Activated CD4-positive, alpha-beta T cell treated with anti-CD3 and anti-CD28 coated beads for 24 hours (primary cell): ENCODE results near the gene PPIL1.
A peak's percentile ranks its signal among the peaks of the same experiment; 100 is the strongest.

ENCODE experiments used
- DNase-seq, 2 donors: peaks; one replicate each; pipeline ENCODE4 v3.0.0-alpha.2; 2020; ENCODE audit warnings: low read depth in 2 of 2

PPIL1 gene

GRCh38 chr6:36888654-36889481, 14.3 kb upstream of the PPIL1 start:
- no peak for DNase-seq

DNA sequence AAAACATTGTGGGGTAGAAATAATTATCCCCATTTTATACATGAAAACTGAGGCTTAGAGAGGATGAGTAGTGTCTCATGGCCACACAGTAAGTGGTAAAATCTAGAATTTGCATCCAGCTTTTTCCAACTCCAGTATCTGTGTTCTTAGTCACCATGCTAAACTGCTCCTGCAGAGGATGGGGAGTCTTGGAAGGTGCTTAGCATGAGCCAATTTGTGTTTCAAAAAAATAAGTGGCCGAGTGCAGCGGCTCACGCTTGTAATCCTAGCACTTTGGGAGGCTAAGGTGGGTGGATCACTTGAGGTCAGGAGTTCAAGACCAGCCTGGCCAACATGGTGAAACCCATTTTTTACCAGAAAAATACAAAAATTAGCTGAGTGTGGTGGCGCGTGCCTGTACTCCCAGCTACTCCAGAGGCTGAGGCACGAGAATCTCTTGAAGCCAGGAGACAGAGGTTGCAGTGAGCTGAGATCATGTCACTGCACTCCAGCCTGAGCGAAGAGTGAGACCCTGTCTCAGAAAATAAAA, 13.6 kb upstream of the PPIL1 start:
- no peak for DNase-seq

DNA sequence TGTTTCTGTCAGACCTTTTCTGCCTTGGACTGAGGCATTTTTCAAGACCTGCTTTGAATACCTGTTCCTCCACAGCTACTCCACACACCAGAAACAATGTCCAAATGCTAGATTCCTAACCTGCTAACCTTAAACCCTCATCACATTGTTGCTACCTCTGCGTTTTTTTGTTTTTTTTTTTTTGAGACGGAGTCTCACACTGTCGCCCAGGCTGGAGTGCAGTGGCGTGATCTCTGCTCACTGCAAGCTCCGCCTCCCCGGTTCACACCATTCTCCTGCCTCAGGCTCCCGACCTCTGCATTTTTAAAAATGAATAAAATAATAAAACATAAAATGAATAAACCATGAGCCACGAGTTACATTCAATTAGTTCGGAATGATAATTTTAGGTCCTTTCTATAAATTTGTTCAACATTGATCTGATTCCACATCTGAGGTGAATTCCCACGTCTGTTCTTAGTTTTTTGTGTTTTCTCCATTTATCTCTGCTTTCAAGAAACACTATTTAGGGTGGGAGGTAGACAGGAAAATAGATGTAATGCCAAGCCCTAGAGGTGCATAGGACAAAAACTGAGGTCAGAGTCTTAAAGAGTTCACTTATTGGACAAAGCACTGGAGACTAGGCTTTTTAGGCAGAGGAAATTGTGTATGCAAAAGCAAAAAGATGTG, 12.5 kb upstream of the PPIL1 start:
- DNase-seq, result no peak

DNA sequence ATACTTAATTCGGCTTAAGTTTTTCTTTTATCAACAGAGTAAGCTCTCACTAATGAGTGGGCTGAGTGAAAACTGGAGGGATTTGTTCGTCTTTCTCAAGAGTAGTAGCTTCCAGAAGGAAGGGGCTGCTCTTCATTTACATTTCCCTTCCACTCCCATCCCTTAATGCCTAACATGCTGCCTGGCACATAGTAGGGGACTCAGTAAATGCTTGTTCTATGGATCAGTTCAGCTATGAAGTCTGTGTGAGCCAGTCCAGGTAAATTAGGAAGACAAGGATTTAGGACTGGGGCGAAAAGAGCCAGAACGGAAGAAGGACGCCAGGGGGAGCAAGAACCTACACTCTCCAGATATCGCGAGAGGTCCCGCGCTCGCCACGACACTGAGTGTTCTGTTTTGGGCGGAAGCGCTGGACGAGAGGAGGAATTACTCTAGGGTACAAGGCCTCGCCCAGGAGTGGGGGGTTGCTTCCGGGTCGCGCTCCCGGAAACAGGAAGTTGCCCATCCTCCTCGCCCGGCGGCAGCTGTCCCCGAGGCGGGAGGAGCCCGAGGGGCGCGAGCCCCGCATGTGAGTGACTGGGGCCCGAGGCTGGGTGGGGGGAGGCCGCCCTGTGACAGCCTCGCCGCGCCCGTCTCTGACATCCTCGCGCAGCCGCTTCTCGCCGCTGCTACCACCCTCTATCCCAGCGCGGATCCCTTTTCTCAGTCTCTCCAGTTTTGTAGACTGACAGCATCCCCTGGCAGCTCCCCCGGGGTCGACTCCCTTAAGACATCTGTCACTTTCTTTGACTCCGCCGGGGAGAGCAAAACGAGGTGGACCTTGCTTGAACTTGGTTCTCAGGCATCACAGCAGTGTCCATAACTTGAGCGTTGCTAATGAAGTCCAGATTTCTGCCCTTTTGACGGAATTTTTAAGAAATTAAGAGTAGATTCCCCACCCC, 11.1 kb upstream of the PPIL1 start, which contains the start of gene C6orf89:
C6orf89 (plus strand) TSS at position 492 of the 941 bp plus-strand sequence. CDS start 13,493 bp downstream, outside the sequence.
- peak; percentile 96 to 97 for DNase-seq

DNA sequence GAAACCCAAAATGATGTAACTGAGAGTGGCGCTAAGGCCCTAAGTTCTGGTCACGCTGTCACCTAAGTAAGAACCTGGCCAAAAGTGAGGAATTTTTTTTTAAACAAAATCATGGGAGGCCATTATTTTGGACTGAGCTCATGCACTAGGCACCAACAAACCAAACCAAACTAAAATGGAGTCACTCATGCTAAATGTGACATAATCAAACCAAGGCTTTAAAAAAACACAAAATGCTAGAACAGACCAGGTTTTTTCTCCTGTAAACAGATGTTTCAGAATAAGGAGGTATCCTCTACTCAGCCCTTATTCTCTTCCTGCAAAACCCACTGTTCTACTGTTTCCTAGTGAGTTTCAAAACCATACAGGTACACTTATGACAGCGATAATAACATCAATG, 10.0 kb upstream of the PPIL1 start:
- DNase-seq, result no peak

DNA sequence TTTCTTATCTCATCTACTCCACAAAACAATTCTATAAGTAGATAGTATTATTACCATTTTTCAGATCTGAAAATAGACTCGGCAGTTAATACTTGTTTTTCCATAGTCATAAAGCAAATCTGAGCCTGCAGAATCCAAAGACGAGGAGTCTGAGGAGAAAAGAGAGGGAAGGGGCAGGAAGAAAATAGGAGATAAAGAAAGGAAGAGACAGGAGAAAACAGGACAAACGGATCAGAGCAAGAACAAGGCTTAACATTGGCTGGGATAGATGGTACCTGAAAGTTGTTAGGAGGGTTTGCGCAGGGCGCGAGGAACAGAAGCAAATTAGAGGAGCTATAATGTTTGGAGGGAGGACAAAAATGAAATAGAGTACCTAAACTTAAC, 639 bp upstream of the PPIL1 start:
- no peak for DNase-seq

DNA sequence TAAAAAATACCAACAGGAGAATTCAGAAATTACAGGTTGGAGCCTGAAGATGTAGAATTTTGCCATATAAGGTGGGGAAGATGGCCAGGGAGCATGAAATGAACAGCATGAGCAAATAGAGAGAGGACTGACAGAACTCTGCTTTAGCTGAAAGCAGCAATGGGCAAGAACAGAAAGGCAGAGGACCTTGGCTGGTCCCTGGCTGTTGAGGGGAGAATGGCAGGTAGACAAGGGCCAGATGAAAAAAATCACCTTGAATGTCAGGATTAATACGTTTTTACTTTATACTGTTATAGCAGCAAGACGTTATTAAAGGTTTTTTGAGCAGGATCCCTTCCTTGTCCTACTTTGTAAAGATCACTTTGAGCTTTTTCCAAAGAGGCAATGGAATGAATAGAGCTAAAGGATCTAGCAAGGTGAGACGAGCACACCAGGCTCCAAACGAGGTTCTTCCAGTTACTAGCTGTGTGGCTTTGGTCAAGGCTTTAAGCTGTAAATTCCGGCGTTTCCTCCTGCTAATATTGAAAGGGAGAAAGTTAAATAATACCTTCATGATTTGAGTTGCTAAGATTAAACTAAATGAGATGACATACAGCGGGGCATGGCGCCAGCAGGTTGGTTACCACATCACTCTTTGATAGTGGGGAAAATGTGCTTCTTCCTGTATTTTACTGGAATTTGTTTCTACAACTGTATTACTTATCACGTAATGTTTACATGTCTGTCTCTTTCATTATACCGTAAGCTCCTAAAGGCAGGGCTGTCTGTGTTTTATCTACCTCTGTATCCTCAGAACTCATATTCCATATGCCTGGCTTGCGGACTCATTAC, 776 bp downstream of the PPIL1 start:
- DNase-seq, result no peak

DNA sequence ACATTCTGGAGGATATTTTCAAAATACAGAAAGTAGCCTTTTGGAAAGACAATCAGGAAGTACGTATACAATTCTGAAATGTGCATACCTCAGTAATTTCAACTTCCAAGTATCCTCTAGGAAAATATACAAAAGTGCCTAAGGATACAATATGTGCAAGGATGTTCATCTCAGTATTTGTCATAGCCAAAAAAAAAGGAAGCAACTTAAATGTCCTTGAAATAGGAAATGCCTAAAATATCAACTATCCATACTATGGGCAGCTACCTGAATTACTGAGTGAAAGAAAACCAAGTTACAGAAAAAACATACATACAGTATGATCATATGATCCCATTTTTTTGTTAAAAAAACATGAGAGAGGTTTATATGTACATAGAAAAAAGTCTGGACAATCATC, 1.5 kb downstream of the PPIL1 start:
- DNase-seq, result no peak

GRCh38 chr6:36871686-36872085, 2.9 kb downstream of the PPIL1 start:
- DNase-seq, result no peak

DNA sequence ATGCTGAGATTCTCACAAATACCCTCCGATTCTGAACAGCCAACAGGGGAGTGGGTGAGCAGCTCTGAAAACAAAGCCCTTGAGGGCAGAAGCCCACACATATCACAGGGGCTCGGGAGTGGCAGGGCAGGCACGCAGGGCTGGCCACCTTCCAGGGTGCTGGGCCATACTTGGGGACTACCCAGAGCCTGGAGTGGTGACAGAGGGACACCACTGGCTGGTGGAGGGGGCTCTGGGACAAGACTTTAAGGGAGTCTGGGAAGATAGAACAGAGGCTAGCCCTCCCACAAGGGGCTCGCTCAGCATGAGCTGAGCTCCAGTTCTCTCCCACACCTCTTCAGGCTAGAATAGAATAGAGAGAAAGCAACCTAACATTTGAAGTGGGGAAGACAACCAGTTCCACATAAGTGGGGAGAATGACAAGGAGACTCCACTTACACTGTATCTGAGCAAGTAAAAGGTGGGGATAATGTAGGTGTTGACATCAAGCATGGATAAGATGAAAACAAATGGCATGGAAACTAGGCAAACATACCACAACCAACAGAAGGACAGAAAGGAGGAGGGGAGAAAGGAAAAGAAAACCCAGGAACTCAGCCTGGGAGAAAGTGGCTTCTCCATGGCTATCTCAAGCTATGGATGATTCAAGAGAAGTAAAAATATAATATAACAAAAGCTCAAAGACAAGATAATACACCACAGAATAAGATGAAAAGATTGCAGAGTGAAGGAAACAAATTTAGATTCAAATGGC, 7.0 kb downstream of the PPIL1 start:
- no peak for DNase-seq

DNA sequence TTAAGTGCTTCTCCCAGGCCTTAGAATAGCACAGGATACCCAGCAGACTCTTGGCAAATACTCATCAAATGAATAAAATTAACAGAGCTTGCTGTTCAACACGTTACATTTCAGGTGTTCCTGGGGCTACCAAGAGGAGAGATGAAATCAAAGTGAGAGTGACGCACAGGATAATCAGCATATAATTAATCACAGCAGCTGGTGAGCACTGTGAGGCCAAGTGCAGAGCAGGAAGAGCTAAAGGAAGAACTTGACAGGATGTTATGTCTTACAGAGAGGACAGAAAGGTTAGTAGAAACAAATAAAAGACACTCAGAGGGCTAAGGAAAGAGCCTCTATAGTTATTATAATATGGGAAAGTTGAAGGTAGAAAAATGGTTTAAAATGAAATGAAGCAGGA, 8.8 kb downstream of the PPIL1 start:
- DNase-seq, result no peak

DNA sequence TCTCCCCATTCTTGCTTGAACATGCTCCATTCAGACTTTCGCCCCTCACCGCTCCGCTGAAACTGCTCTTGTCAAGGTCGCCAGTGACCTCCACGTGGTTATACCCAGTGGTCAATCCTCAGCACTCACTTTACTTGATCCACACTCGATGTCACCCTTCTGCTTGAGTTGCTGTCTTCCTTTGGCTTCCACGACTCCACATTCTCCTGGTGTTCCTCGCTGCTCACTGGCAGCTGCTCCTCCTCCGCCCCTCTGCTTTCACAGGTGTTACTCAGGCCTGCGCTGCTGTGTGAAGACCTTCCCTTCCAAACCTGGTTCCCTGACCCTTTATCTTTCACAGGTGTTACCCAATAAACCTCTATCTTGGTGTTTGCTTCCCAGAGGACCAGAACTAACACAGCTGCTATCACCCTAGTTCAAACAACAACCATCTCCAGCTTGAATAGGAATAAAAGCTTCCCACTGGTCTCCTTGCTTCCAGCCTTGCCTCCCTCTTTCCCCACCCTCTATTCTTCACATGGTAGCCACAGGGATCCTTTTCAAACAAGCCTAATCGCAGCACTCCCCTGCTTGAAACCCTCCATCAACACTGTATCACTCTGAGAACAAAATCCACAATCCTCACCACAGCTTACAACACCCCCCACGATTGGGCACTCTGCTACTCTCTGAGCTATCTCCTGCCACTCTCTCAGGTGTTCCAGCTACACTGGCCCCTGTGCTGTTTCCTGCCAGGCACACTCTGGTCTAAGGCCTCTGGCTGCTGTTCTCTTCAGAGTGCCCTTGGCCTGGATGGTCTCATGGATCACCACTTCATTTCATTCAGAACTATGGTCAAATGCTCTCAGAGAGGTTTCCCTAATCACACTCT, 10.7 kb downstream of the PPIL1 start:
- DNase-seq, result no peak

GRCh38 chr6:36862848-36863382, 11.7 kb downstream of the PPIL1 start:
- DNase-seq, result no peak

DNA sequence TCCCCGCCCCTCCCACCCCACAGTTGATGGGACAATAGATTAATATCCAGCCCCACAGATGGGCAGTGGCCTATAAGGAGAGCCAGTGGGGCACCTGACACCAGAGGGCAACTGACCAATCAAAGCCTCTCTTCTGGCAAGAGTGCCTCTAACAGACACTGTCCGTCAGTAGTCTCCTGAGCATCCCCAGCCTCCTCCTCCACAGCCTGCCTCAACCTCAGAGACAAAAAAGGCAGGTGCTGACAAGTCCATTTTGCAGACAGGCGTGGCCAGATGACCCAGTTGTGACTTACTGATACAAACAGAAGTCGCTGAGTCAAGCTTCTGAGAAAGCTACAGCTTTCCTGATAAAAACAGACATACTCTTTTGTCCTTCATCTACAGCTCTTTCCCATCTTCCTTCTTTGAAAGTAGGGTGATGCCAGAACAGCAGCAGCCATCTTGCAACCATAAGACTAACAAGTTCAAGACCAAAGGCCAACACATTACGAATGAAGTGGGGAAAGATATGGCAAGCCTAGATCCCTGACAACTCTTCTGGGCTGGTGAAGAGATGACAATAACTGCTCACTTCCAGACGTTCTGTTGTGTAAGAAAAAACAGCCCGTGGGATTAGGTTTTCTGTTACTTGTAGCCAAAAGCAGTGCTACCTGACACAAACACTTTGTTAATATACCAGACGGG, 12.3 kb downstream of the PPIL1 start:
- no peak for DNase-seq

GRCh38 chr6:36860126-36860525, 14.5 kb downstream of the PPIL1 start:
- no peak for DNase-seq

- no peak for DNase-seq
Measured at GRCh38 chr6:36858407-36858981, 16.1 kb downstream of the PPIL1 start.

GRCh38 chr6:36857325-36857724, 17.3 kb downstream of the PPIL1 start:
- no peak for DNase-seq

DNA sequence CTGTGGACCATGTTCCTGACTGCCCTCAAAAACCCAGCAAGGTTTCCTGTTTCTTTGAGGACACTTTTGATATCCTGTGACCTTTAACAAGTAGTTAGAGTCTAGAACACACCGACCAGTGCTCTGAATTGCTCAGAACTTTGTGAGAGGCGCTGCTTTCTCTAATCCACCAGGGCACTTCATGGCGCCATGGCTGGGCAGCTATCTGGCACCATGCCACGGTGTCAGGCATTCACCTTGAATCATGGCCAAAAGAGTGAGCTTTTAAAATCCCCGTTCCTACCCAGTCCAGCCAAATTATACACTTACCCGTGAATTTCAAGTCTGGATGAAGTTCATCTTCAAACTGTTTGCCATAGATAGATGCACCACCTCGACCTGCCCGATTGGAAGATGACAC, 18.3 kb downstream of the PPIL1 start:
- no peak for DNase-seq
